HG03342 (cell line): ENCODE data around the gene DGKQ.

ENCODE experiments used
- ATAC-seq: cut with Tn5 transposase; IDR thresholded peaks from one replicate; pipeline ENCODE4 v1.9.1; 2021; ENCODE audit warnings: mild to moderate bottlenecking, moderate library complexity; ENCODE audit not compliant: unreplicated experiment

The DGKQ gene

GRCh38 chr4:973431-974397 is at the start of gene DGKQ:
Gene DGKQ (minus strand): TSS chr4:973569. CDS start chr4:973482, 87 bp downstream.
- peak; percentile 72 for ATAC-seq

GRCh38 chr4:1022739-1023066 is 49.3 kb upstream of the DGKQ start:
- no peak for ATAC-seq

GRCh38 chr4:1022051-1022738 is 48.8 kb upstream of the DGKQ start:
- ATAC-seq: no peak

GRCh38 chr4:1021386-1022050 is 48.1 kb upstream of the DGKQ start:
- ATAC-seq: peak; percentile 76

- ATAC-seq: no peak
Observed at GRCh38 chr4:1019729-1020470, 46.5 kb upstream of the DGKQ start.

GRCh38 chr4:1019320-1019719 is 46.0 kb upstream of the DGKQ start:
- no peak for ATAC-seq

- ATAC-seq: no peak
Observed at GRCh38 chr4:1018147-1019020, 45.0 kb upstream of the DGKQ start.

- ATAC-seq: no peak
Observed at GRCh38 chr4:1017706-1018105, 44.3 kb upstream of the DGKQ start.

GRCh38 chr4:1017211-1017610 is 43.8 kb upstream of the DGKQ start:
- no peak for ATAC-seq

GRCh38 chr4:1015746-1016145 is 42.4 kb upstream of the DGKQ start:
- no peak for ATAC-seq

- ATAC-seq: no peak
Observed at GRCh38 chr4:1015179-1015578, 41.8 kb upstream of the DGKQ start.

- ATAC-seq: no peak
Observed at GRCh38 chr4:1014291-1015167, 41.2 kb upstream of the DGKQ start.

- ATAC-seq: no peak
Observed at GRCh38 chr4:1013225-1014073, 40.1 kb upstream of the DGKQ start.

- ATAC-seq: no peak
Observed at GRCh38 chr4:1012034-1012739, 38.8 kb upstream of the DGKQ start.

- ATAC-seq: no peak
Observed at GRCh38 chr4:1011666-1012033, 38.3 kb upstream of the DGKQ start.

- ATAC-seq: peak; percentile 42
Observed at GRCh38 chr4:1011022-1011665, 37.8 kb upstream of the DGKQ start, which contains the start of gene FGFRL1. Gene FGFRL1 (plus strand): TSS chr4:1011626. CDS start chr4:1012486, 860 bp downstream.
